HCT116 (cell line): Measurements from ENCODE around the gene TXLNG. TPM values are rescaled to one million over a fixed set of nuclear protein-coding genes. Genes with fewer than 3 reads are reported as not detected.

Source experiments
- ATAC-seq: fragments of 200-7000 bp; cut with Tn5 transposase; 2 replicates; pipeline ENCODE4 v1.9.1; 2020; ENCODE audit warnings: mild to moderate bottlenecking, moderate library complexity
- BruUV-seq: library from RNA; stranded (reverse); fragments of 400-500 nt; replicated peaks from 2 replicates; lab custom pipeline; 2021; lab: Mats Ljungman, UMichigan
- CTCF ChIA-PET: fragments of 300-600 bp; sonication (Branson Sonifier 250); formaldehyde crosslinking; loops from one replicate; lab custom pipeline; 2021; ENCODE audit warnings: antibody characterized with exemption; lab: Charles Lee
- POLR2A ChIA-PET: fragments of 300-600, 350-600 bp; sonication (Branson Sonifier 250); formaldehyde crosslinking; loops from one replicate; lab custom pipeline; 2021; ENCODE audit warnings: antibody characterized with exemption; lab: Charles Lee
- RAD21 ChIA-PET, 2 experiments: fragments of 300-600 bp; sonication (Branson Sonifier 250); formaldehyde crosslinking; loops; one replicate each; lab custom pipeline; 2023; ENCODE audit warnings: low total read pairs in 2 of 2; ENCODE audit not compliant: uncharacterized antibody in 2 of 2, unreplicated experiment in 2 of 2, low non-redundant PET in 1 of 2; lab: Charles Lee
- DNase-seq: peaks from one replicate; pipeline ENCODE4 v3.0.0-alpha.2; 2010; ENCODE audit warnings: low read depth, low spot score
- H2AFZ ChIP-seq: fragments of 200-600 bp; shearing (Covaris generic), sonication (generic); 2 replicates; pipeline ENCODE4 v1.6.1; 2017; ENCODE audit warnings: low read depth, mixed run types, mixed read lengths, antibody characterized with exemption, low read length; ENCODE audit not compliant: poor library complexity, severe bottlenecking
- H3K27ac ChIP-seq: 2 replicates; pipeline ENCODE4 v1.5.1; 2012; ENCODE audit warnings: low read depth, low read length
- H3K27me3 ChIP-seq: fragments of 200-600 bp; sonication (generic); 2 replicates; pipeline ENCODE4 v1.6.1; 2016; ENCODE audit warnings: mixed run types, low read length, mixed read lengths; ENCODE audit not compliant: insufficient read depth
- H3K36me3 ChIP-seq, 2 experiments: fragments of 200-500 bp in 1 of 2; fragments of 200-600 bp in 1 of 2; sonication (Bioruptor generic) in 1 of 2; sonication (generic) in 1 of 2; 2 replicates each; pipeline versions ENCODE4 v1.5.1 to v1.6.1; 2014 to 2016; ENCODE audit warnings: low read length in 2 of 2, inconsistent platforms in 1 of 2, mixed read lengths in 1 of 2, mixed run types in 1 of 2; ENCODE audit not compliant: insufficient read depth in 2 of 2, control insufficient read depth in 1 of 2
- H3K4me1 ChIP-seq, 2 experiments: fragments of 200-600 bp in 1 of 2; sonication (generic) in 1 of 2; 2 replicates each; pipeline versions ENCODE4 v1.5.1 to v1.6.1; 2012 to 2017; ENCODE audit warnings: low read length in 2 of 2, inconsistent platforms in 1 of 2, mild to moderate bottlenecking in 1 of 2, mixed read lengths in 1 of 2, mixed run types in 1 of 2, moderate library complexity in 1 of 2; ENCODE audit not compliant: insufficient read depth in 2 of 2, control insufficient read depth in 1 of 2
- H3K4me2 ChIP-seq: fragments of 200-600 bp; sonication (generic); 2 replicates; pipeline ENCODE4 v1.6.1; 2017; ENCODE audit warnings: mixed run types, low read length, mixed read lengths
- H3K4me3 ChIP-seq, 2 experiments: fragments of 200-600 bp in 1 of 2; sonication (generic) in 1 of 2; replicated peaks in 1 of 2; 2 replicates each; pipeline ENCODE4 v1.5.1; 2011 to 2016; ENCODE audit warnings: low read length in 2 of 2, control low read depth in 1 of 2, low read depth in 1 of 2, mild to moderate bottlenecking in 1 of 2, mixed read lengths in 1 of 2, mixed run types in 1 of 2
- H3K79me2 ChIP-seq: fragments of 200-600 bp; sonication (generic); 2 replicates; pipeline ENCODE4 v1.6.1; 2017; ENCODE audit warnings: mild to moderate bottlenecking, mixed run types, low read length, moderate library complexity, mixed read lengths; ENCODE audit not compliant: insufficient read depth
- H3K9ac ChIP-seq: fragments of 200-600 bp; sonication (generic); 2 replicates; pipeline ENCODE4 v1.6.1; 2016; ENCODE audit warnings: low read length, mixed read lengths
- H3K9me2 ChIP-seq: fragments of 200-600 bp; sonication (generic), shearing (Covaris generic); 2 replicates; pipeline ENCODE4 v1.6.1; 2017; ENCODE audit warnings: mixed run types, mild to moderate bottlenecking, moderate library complexity; ENCODE audit not compliant: insufficient read depth
- H3K9me3 ChIP-seq, 2 experiments: fragments of 200-500 bp in 1 of 2; fragments of 200-600 bp in 1 of 2; sonication (Bioruptor generic) in 1 of 2; sonication (generic) in 1 of 2; 2 replicates each; pipeline ENCODE4 v1.6.1; 2014 to 2017; ENCODE audit warnings: low read length in 2 of 2, mixed read lengths in 2 of 2, inconsistent platforms in 1 of 2, low read depth in 1 of 2, mild to moderate bottlenecking in 1 of 2, mixed run types in 1 of 2, moderate library complexity in 1 of 2; ENCODE audit not compliant: control insufficient read depth in 1 of 2, insufficient read depth in 1 of 2
- H4K20me1 ChIP-seq: fragments of 200-600 bp; sonication (generic), shearing (Covaris generic); 2 replicates; pipeline ENCODE4 v1.6.1; 2017; ENCODE audit warnings: mixed run types, mild to moderate bottlenecking, moderate library complexity; ENCODE audit not compliant: insufficient read depth
- ELF1 ChIP-seq: IDR thresholded peaks from 2 replicates; pipeline ENCODE4 v1.6.1; 2012; ENCODE audit warnings: low read depth, borderline replicate concordance
- FOSL1 ChIP-seq: IDR thresholded peaks from 2 replicates; pipeline ENCODE4 v1.6.1; 2012; ENCODE audit warnings: low read depth
- POLR2A ChIP-seq: IDR thresholded peaks from 2 replicates; pipeline ENCODE4 v1.7.0; 2011; ENCODE audit warnings: borderline replicate concordance; ENCODE audit not compliant: insufficient read depth, insufficient read length; ENCODE audit errors: extremely low read depth
- SIN3A ChIP-seq: IDR thresholded peaks from 2 replicates; pipeline ENCODE4 v1.6.1; 2012; ENCODE audit warnings: low read depth
- intact Hi-C: fragments of 100-400 bp; cut with micrococcal nuclease; formaldehyde crosslinking; loops from 2 replicates; pipeline ENCODE4 v1.10.0; 2022
- total RNA-seq: library from RNA; stranded (reverse); gene quantifications from one replicate; pipeline ENCODE4 v1.2.1, GENCODE V29; 2021; ENCODE audit not compliant: unreplicated experiment
- TF ChIP-seq, protein P1 (sequence below), 3 experiments: fragments of 200-600 bp in 1 of 3; sonication (generic) in 1 of 3; IDR thresholded peaks in 2 of 3; conservative IDR thresholded peaks in 1 of 3; 2 replicates each; pipeline ENCODE4 v1.5.1; 2012 to 2017; ENCODE audit warnings: low read depth in 2 of 3, low read length in 2 of 3, antibody characterized with exemption in 1 of 3, borderline replicate concordance in 1 of 3, control low read depth in 1 of 3, mild to moderate bottlenecking in 1 of 3, mixed read lengths in 1 of 3, mixed run types in 1 of 3, moderate library complexity in 1 of 3; ENCODE audit not compliant: insufficient read depth in 1 of 3
- TF ChIP-seq, protein P2 (sequence below): IDR thresholded peaks from 2 replicates; pipeline ENCODE4 v1.6.1; 2012; ENCODE audit warnings: low read depth
- TF ChIP-seq, protein P3 (sequence below): IDR thresholded peaks from 2 replicates; pipeline ENCODE4 v1.6.1; 2011; ENCODE audit warnings: mild to moderate bottlenecking, low read length, moderate library complexity; ENCODE audit not compliant: insufficient replicate concordance; ENCODE audit errors: extremely low read depth

The TXLNG gene
- total RNA-seq, 1 experiment from 2014 or later: 22.9 TPM

DNA sequence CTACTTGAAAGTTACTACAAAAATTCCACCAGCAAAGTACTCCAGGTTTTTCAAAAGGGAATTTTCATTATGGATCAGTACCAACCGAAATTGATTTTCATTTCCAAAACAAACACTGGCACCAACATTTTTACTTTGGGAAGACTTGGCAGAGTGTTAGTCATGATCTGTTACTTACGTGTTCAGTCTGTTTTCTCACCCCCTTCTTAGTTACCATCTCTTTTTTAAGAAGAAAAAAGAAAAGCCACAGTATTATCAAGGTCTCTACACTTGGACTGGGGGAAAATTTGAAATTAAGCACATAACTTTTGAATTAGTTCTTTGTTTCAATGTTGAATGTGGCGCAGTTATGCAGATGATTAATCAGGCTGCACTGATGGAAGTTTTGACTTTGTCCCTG is 56.4 kb downstream of the TXLNG start (continued):
- TF ChIP-seq, protein P1, sequence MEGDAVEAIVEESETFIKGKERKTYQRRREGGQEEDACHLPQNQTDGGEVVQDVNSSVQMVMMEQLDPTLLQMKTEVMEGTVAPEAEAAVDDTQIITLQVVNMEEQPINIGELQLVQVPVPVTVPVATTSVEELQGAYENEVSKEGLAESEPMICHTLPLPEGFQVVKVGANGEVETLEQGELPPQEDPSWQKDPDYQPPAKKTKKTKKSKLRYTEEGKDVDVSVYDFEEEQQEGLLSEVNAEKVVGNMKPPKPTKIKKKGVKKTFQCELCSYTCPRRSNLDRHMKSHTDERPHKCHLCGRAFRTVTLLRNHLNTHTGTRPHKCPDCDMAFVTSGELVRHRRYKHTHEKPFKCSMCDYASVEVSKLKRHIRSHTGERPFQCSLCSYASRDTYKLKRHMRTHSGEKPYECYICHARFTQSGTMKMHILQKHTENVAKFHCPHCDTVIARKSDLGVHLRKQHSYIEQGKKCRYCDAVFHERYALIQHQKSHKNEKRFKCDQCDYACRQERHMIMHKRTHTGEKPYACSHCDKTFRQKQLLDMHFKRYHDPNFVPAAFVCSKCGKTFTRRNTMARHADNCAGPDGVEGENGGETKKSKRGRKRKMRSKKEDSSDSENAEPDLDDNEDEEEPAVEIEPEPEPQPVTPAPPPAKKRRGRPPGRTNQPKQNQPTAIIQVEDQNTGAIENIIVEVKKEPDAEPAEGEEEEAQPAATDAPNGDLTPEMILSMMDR (IDR thresholded peaks at IDR 0.05 in 2 of 3, conservative IDR thresholded peaks at IDR 0.05 in 1 of 3; ENCODE audit: borderline replicate concordance in 1 of 3, insufficient read depth in 1 of 3, low read depth in 2 of 3, low read length in 2 of 3): no peak
- TF ChIP-seq, protein P2, sequence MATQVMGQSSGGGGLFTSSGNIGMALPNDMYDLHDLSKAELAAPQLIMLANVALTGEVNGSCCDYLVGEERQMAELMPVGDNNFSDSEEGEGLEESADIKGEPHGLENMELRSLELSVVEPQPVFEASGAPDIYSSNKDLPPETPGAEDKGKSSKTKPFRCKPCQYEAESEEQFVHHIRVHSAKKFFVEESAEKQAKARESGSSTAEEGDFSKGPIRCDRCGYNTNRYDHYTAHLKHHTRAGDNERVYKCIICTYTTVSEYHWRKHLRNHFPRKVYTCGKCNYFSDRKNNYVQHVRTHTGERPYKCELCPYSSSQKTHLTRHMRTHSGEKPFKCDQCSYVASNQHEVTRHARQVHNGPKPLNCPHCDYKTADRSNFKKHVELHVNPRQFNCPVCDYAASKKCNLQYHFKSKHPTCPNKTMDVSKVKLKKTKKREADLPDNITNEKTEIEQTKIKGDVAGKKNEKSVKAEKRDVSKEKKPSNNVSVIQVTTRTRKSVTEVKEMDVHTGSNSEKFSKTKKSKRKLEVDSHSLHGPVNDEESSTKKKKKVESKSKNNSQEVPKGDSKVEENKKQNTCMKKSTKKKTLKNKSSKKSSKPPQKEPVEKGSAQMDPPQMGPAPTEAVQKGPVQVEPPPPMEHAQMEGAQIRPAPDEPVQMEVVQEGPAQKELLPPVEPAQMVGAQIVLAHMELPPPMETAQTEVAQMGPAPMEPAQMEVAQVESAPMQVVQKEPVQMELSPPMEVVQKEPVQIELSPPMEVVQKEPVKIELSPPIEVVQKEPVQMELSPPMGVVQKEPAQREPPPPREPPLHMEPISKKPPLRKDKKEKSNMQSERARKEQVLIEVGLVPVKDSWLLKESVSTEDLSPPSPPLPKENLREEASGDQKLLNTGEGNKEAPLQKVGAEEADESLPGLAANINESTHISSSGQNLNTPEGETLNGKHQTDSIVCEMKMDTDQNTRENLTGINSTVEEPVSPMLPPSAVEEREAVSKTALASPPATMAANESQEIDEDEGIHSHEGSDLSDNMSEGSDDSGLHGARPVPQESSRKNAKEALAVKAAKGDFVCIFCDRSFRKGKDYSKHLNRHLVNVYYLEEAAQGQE: no peak
- TF ChIP-seq FOSL1: no peak

- Histone ChIP-seq H3K9me3 (no peaks in the 10 kb centered on the region), H2AFZ (no peak overlapping the region), H3K36me3 (peaks cover 6 to 9% of the 10 kb centered on the region in 2 experiments; a peak in 2 of 4 replicates), H3K9ac (no peak overlapping the region), H3K27ac (no peak overlapping the region), H3K9me2 (no peaks in the 10 kb centered on the region), H3K4me2 (no peak overlapping the region), H3K27me3 (no peaks in the 10 kb centered on the region), H3K79me2 (peaks cover 2% of the 10 kb centered on the region; the same call in 1 of the 2 replicates), H3K4me1 (peaks cover 0 to 11% of the 10 kb centered on the region in 2 experiments; a peak in 2 of 4 replicates), H3K4me3 (no peak overlapping the region), H4K20me1 (no peaks in the 10 kb centered on the region)
- RAD21 ChIA-PET: no interaction called here
- POLR2A ChIA-PET: no interaction called here
- ATAC-seq: no peak
- BruUV-seq: no TSS peak
- DNase-seq: no peak
- intact Hi-C loops: no loop called here
- CTCF ChIA-PET: no interaction called here
- TF ChIP-seq SIN3A (no peak), POLR2A (no peak), ELF1 (no peak)
- TF ChIP-seq, protein P2: no peak
- TF ChIP-seq, protein P3, sequence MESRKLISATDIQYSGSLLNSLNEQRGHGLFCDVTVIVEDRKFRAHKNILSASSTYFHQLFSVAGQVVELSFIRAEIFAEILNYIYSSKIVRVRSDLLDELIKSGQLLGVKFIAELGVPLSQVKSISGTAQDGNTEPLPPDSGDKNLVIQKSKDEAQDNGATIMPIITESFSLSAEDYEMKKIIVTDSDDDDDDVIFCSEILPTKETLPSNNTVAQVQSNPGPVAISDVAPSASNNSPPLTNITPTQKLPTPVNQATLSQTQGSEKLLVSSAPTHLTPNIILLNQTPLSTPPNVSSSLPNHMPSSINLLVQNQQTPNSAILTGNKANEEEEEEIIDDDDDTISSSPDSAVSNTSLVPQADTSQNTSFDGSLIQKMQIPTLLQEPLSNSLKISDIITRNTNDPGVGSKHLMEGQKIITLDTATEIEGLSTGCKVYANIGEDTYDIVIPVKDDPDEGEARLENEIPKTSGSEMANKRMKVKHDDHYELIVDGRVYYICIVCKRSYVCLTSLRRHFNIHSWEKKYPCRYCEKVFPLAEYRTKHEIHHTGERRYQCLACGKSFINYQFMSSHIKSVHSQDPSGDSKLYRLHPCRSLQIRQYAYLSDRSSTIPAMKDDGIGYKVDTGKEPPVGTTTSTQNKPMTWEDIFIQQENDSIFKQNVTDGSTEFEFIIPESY: no peak
Observed at GRCh38 chrX:16843208-16843909, 57.1 kb downstream of the TXLNG start.
